PC-3 (cell line): ENCODE results near the gene ESPNL. TPM values are rescaled to one million over a fixed set of nuclear protein-coding genes. Genes with fewer than 3 reads are reported as not detected.

Experiments
- ATAC-seq: fragments of 200-7000 bp; cut with Tn5 transposase; 2 replicates; pipeline ENCODE4 v1.9.1; 2020; ENCODE audit warnings: mild to moderate bottlenecking, moderate library complexity
- BruUV-seq: library from RNA; stranded (reverse); fragments of 400-500 nt; replicated peaks from 2 replicates; lab custom pipeline; 2021; lab: Mats Ljungman, UMichigan
- CTCF ChIA-PET: fragments of 300-600 bp; sonication (Branson Sonifier 250); formaldehyde crosslinking; loops from one replicate; lab custom pipeline; 2022; ENCODE audit warnings: antibody characterized with exemption; lab: Charles Lee
- POLR2A ChIA-PET: fragments of 300-600 bp; sonication (Branson Sonifier 250); formaldehyde crosslinking; loops from one replicate; lab custom pipeline; 2022; ENCODE audit warnings: antibody characterized with exemption; ENCODE audit not compliant: unreplicated experiment; lab: Charles Lee
- DNase-seq: peaks from one replicate; pipeline ENCODE4 v3.0.0-alpha.2; 2015
- H2AFZ ChIP-seq: fragments of 300-600 bp; sonication (generic); 2 replicates; pipeline ENCODE4 v1.6.0; 2016; ENCODE audit warnings: antibody characterized with exemption, low read length
- H3F3A ChIP-seq: fragments of 300-600 bp; sonication (generic); one replicate; pipeline ENCODE4 v1.6.0; 2017; ENCODE audit warnings: antibody characterized with exemption, low read length, control low read depth, mild to moderate bottlenecking; ENCODE audit not compliant: unreplicated experiment
- H3K27ac ChIP-seq: fragments of 300-600 bp; sonication (generic); 2 replicates; pipeline ENCODE4 v1.5.1; 2016; ENCODE audit warnings: mild to moderate bottlenecking, low read length
- H3K27me3 ChIP-seq: fragments of 300-600 bp; sonication (generic); 2 replicates; pipeline ENCODE4 v1.6.1; 2016; ENCODE audit warnings: low read length, mixed read lengths
- H3K36me3 ChIP-seq: fragments of 300-600 bp; sonication (generic); 2 replicates; pipeline ENCODE4 v1.6.1; 2016; ENCODE audit warnings: low read depth, mixed run types, low read length, mixed read lengths
- H3K4me1 ChIP-seq: fragments of 300-600 bp; sonication (generic); 2 replicates; pipeline ENCODE4 v1.5.1; 2016; ENCODE audit warnings: low read length; ENCODE audit not compliant: insufficient read depth
- H3K4me2 ChIP-seq: fragments of 300-600 bp; sonication (generic); 2 replicates; pipeline ENCODE4 v1.6.0; 2016; ENCODE audit warnings: low read length
- H3K4me3 ChIP-seq: fragments of 300-600 bp; sonication (generic); 2 replicates; pipeline ENCODE4 v1.5.1; 2016; ENCODE audit warnings: mild to moderate bottlenecking, low read length, mixed read lengths
- H3K79me2 ChIP-seq: fragments of 300-600 bp; sonication (generic); 2 replicates; pipeline ENCODE4 v1.6.1; 2017; ENCODE audit warnings: low read length, mixed read lengths
- H3K9ac ChIP-seq: fragments of 300-600 bp; sonication (generic); 2 replicates; pipeline ENCODE4 v1.6.0; 2016; ENCODE audit warnings: mild to moderate bottlenecking, low read length
- H3K9me2 ChIP-seq: fragments of 300-600 bp; sonication (generic); replicated peaks from 2 replicates; pipeline ENCODE4 v1.6.1; 2016; ENCODE audit warnings: mixed run types, low read length, mixed read lengths
- H3K9me3 ChIP-seq: fragments of 300-600 bp; sonication (generic); 2 replicates; pipeline ENCODE4 v1.6.1; 2016; ENCODE audit warnings: low read length, mixed read lengths
- H4K20me1 ChIP-seq: fragments of 300-600 bp; sonication (generic); 2 replicates; pipeline ENCODE4 v1.6.1; 2016; ENCODE audit warnings: low read length, mixed read lengths
- EZH2 ChIP-seq: fragments of 300-600 bp; sonication (generic); IDR thresholded peaks from one replicate; pipeline ENCODE4 v1.6.1; 2017; ENCODE audit warnings: antibody characterized with exemption, mild to moderate bottlenecking, low read length; ENCODE audit not compliant: unreplicated experiment
- intact Hi-C: fragments of 100-400 bp; cut with micrococcal nuclease; formaldehyde crosslinking; loops from 2 replicates; pipeline ENCODE4 v1.9.0; 2023
- total RNA-seq: library from RNA; depleted of rRNA; stranded (reverse); fragments of >200 nt; gene quantifications from 2 replicates; pipeline ENCODE4 v1.2.3, GENCODE V29; 2014; rRNA removed
- TF ChIP-seq, protein P1 (sequence below): fragments of 300-600 bp; sonication (generic); conservative IDR thresholded peaks from 2 replicates; pipeline ENCODE4 v1.5.1; 2017; ENCODE audit warnings: antibody characterized with exemption, low read depth, mild to moderate bottlenecking, low read length

Gene ESPNL
- total RNA-seq, 1 experiment from 2014 or later, result not detected

DNA sequence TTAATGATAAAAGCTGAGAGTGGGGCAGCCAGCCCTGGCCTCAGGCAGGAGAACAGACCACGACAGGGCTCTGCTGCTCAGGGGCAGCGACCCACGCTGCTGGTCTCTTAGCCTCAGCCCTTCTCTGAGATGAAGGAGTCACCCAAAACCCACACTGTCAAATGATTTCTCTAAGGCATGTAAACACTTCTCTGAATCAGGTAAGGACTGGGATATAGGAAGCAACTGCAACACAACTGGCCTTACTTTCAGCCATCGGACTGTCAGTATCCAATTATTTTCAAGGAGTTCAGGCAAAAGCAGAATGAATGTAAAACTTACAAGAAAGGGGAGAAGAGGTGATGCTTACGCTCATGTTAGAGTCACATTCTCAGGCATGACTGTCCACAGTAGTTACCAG, 80.4 kb downstream of the ESPNL start:
- Histone ChIP-seq H3K4me3 (no peak overlapping the region), H3K4me1 (no peaks in the 10 kb centered on the region), H3F3A (no peaks in the 10 kb centered on the region), H3K9me3 (no peaks in the 10 kb centered on the region), H3K27ac (no peak overlapping the region), H3K36me3 (peaks cover 62% of the 10 kb centered on the region), H3K9ac (no peak overlapping the region), H2AFZ (no peak overlapping the region), H4K20me1 (no peaks in the 10 kb centered on the region), H3K27me3 (no peaks in the 10 kb centered on the region), H3K9me2 (no peaks in the 10 kb centered on the region), H3K4me2 (no peak overlapping the region), H3K79me2 (no peaks in the 10 kb centered on the region)
- intact Hi-C loops, result no loop called here
- TF ChIP-seq, protein P1, sequence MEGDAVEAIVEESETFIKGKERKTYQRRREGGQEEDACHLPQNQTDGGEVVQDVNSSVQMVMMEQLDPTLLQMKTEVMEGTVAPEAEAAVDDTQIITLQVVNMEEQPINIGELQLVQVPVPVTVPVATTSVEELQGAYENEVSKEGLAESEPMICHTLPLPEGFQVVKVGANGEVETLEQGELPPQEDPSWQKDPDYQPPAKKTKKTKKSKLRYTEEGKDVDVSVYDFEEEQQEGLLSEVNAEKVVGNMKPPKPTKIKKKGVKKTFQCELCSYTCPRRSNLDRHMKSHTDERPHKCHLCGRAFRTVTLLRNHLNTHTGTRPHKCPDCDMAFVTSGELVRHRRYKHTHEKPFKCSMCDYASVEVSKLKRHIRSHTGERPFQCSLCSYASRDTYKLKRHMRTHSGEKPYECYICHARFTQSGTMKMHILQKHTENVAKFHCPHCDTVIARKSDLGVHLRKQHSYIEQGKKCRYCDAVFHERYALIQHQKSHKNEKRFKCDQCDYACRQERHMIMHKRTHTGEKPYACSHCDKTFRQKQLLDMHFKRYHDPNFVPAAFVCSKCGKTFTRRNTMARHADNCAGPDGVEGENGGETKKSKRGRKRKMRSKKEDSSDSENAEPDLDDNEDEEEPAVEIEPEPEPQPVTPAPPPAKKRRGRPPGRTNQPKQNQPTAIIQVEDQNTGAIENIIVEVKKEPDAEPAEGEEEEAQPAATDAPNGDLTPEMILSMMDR, result no peak
- TF ChIP-seq EZH2, result no peak
- no peak for ATAC-seq
- no TSS peak for BruUV-seq
- no peak for DNase-seq
- CTCF ChIA-PET, result no interaction called here
- POLR2A ChIA-PET, result no interaction called here

DNA sequence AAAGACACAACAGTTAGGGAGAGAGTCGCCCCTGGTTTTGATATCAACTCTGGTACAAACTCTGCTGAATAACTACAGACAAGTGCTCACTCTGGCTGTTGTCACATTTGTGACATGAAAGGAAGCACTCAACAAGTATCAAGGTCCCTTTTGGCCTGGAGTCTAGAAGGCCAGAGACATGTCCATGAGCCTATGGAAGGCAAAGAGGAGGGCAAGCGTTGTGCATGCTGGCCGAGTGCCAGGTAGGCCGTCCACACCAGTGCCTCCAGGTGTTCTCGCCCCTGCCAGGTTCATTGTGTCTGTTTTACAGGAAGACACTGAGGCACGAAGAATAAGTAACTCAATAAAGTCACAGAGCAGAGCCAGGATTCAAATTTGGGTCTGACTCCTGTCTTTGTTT, 82.2 kb downstream of the ESPNL start:
- no peak overlapping the region for H3K4me3 ChIP-seq
- H3K9ac ChIP-seq, result no peak overlapping the region
- no peaks in the 10 kb centered on the region for H3K79me2 ChIP-seq
- ATAC-seq (no peak), DNase-seq (no peak)
- no TSS peak for BruUV-seq
- H3K4me2 ChIP-seq, result no peak overlapping the region
- no peaks in the 10 kb centered on the region for H3F3A ChIP-seq
- H3K36me3 ChIP-seq, result peaks cover 64% of the 10 kb centered on the region
- no peaks in the 10 kb centered on the region for H3K9me2 ChIP-seq
- TF ChIP-seq, protein P1, result no peak
- H3K27ac ChIP-seq, result no peak overlapping the region
- no peaks in the 10 kb centered on the region for H3K9me3 ChIP-seq
- POLR2A ChIA-PET, result no interaction called here
- H2AFZ ChIP-seq, result no peak overlapping the region
- H3K4me1 ChIP-seq, result no peaks in the 10 kb centered on the region
- CTCF ChIA-PET, result no interaction called here
- H4K20me1 ChIP-seq, result no peaks in the 10 kb centered on the region
- intact Hi-C loops, result no loop called here
- no peaks in the 10 kb centered on the region for H3K27me3 ChIP-seq

Other genes with a start within 250 kb of the ESPNL start
- gene RAMP1, start 240.7 kb upstream of the ESPNL start, total RNA-seq, result 210 and 248 TPM in 2 replicates
- gene UBE2F, start 133.3 kb upstream of the ESPNL start, total RNA-seq, result 37.5 and 57.8 TPM in 2 replicates
- 19.5 and 23.1 TPM in 2 replicates for gene SCLY, start 39.3 kb upstream of the ESPNL start, total RNA-seq
- gene KLHL30, start 38.3 kb downstream of the ESPNL start, total RNA-seq, result not detected in 2 replicates
- 7.4 and 8.5 TPM in 2 replicates for gene ERFE, start 58.6 kb downstream of the ESPNL start, total RNA-seq
- 28.7 and 30.7 TPM in 2 replicates for gene ILKAP, start 103.4 kb downstream of the ESPNL start, total RNA-seq
- 9.8 and 19.6 TPM in 2 replicates for gene HES6, start 139.7 kb downstream of the ESPNL start, total RNA-seq
- gene PER2, start 188.3 kb downstream of the ESPNL start, total RNA-seq, result 8.6 and 13.0 TPM in 2 replicates
- 8.2 and 12.0 TPM in 2 replicates for gene TRAF3IP1, start 220.2 kb downstream of the ESPNL start, total RNA-seq